Measurements from ENCODE around the gene SH2D1A.
"Not testable (repeated sequence)": the region's sequence is repeated elsewhere in the genome, so short reads cannot be mapped to it uniquely, and the experiment has no call there.

Gene SH2D1A

DNA sequence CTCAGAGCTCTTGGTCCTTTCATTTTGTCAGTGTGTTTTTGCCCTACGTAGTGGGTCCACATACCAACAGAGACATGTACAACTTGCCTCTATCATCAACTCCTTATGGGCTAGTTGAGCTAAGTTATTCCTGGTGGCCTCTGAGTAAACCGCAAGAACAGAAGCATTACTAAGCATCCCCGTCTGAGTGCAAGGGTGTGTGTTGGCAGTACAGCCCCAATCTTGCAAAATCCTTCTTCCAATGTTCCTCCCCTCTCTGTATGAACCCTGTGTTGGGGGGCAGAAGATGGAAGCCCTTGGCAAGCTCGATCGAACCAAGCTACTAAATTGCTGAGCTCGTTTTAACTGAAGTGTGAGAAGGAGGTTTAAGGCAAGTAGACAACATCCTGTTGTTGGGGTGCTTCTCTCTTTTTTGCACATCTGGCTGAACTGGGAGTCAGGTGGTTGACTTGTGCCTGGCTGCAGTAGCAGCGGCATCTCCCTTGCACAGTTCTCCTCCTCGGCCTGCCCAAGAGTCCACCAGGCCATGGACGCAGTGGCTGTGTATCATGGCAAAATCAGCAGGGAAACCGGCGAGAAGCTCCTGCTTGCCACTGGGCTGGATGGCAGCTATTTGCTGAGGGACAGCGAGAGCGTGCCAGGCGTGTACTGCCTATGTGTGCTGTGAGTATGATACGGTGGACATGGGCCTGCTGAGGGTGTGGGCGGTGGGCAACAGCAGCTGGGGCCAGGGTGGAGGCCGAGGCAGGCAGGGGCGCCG lies at the start of gene SH2D1A:
Gene SH2D1A (plus strand): TSS at position 447 of the 760 bp plus-strand sequence. CDS start 80 bp downstream, at position 527.
- H3K4me3 Mint-ChIP-seq, result peak within 1 kb of the TSS; percentile 90 to 94
- peak within 1 kb of the TSS; percentile 95 to 98 for H3K27ac Mint-ChIP-seq
- peaks cover 48% of the 10 kb centered on the region for H3K4me1 Mint-ChIP-seq
- DNase-seq, result peak in 1 of 2 donors; percentile 39
- no peaks in the 10 kb centered on the region for H3K9me3 Mint-ChIP-seq
- ATAC-seq, result peak; percentile 63
- H3K27me3 Mint-ChIP-seq, result no peaks in the 10 kb centered on the region

DNA sequence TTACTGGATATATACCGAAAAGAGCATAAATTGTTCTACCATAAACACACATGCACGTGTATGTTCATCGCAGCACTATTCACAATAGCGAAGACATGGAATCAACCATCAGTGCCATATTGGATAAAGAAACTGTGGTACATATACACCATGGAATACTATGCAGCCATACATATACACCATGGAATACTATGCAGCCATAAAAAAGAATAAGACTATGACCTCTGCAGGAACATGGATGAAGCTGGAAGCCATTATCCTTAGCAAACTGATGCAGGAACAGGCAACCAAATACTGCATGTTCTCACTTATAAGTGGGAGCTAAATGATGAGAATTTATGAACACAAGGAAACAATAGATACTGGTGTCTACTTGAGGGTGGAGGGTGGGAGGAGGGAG lies 47.0 kb upstream of the SH2D1A start:
- Mint-ChIP-seq H3K9me3 (peaks cover 3 to 13% of the 10 kb centered on the region in 2 donors), H3K4me1 (peaks cover 27% of the 10 kb centered on the region)
- H3K27me3 Mint-ChIP-seq, H3K27ac Mint-ChIP-seq, H3K4me3 Mint-ChIP-seq, DNase-seq, ATAC-seq: not testable (repeated sequence)

DNA sequence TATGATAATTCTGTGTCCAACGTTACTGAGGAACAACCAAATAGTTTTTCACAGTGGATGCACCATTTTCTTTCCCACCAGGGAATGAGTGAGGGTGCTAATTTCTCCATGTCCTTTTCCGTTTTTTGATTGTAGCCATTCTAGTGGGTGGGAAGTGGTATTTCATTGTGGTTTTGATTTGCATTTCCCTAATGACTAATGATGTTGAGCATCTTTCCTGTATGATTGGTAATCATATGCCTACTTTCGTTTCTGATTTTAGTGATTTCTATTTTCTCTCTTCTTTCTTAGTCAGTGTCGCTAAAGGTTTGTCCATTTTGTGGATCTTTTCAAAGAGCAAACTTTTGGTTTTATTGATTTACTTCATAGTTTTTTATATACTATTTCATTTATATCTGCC lies 46.0 kb upstream of the SH2D1A start:
- Mint-ChIP-seq H3K4me1 (peaks cover 27% of the 10 kb centered on the region), H3K9me3 (peaks cover 0 to 9% of the 10 kb centered on the region in 2 donors), H3K27me3 (no peaks in the 10 kb centered on the region), H3K4me3 (peak overlapping the region in 1 of 2 donors; percentile 43), H3K27ac (no peak overlapping the region)
- no peak for DNase-seq
- ATAC-seq, result peak; percentile 77

DNA sequence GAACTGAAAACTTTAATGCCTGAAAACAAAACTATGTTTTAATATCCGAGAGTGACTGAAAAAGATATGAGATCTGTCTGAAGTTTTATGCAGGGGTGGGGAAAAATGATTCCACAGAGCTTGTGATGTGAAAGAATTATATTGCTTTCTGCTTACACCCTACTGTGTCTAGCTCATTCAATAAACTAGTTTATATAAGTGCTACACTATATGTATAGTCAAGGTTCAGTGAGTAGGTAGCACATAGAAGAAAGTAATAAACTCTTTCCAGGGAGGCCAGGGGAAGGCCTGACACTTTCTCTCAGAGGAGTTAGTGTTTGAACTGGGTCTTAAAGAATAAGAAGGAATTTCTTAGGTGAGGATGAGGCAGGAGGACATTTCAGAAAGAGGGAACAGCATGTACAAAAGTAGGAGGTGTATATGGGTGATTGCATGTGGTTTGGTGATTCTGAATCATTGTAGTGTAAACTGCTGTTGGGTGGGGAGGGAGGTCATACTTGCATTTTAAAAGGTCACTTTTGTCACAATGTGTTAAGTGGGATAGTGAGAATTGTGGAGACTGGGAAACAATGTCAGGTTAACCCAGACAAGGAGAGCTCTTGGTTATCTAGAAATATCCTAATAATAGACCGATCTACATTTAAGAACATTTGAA lies 39.0 kb upstream of the SH2D1A start:
- ATAC-seq (no peak), DNase-seq (no peak)
- Mint-ChIP-seq H3K9me3 (peaks cover 0 to 6% of the 10 kb centered on the region in 2 donors), H3K27me3 (no peaks in the 10 kb centered on the region), H3K4me1 (peaks cover 25% of the 10 kb centered on the region), H3K4me3 (no peak overlapping the region), H3K27ac (peak overlapping the region; percentile 23 to 81)

DNA sequence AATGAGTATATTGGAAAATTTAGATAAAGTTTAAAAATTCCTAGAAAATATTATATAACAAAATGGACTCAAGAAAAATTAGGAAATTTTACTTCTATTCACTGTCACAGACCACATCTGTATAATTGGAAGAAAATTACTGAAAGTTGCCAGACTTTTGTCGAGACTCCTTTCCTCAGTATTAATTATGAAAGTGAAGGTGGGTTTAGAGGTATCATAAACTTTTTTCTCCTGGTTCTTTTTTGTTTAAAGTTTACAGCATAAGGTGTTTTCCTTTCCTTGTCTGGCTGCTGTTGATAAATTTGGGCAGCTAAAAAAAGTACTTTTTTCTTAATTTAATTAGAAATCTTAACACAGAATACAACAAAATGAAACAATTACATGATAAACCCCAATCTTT lies 20.6 kb upstream of the SH2D1A start:
- Mint-ChIP-seq H3K27ac (peak overlapping the region in 1 of 2 donors; percentile 46), H3K27me3 (no peaks in the 10 kb centered on the region), H3K9me3 (no peaks in the 10 kb centered on the region), H3K4me3 (no peak overlapping the region), H3K4me1 (peaks cover 35% of the 10 kb centered on the region)
- DNase-seq, result no peak
- no peak for ATAC-seq

DNA sequence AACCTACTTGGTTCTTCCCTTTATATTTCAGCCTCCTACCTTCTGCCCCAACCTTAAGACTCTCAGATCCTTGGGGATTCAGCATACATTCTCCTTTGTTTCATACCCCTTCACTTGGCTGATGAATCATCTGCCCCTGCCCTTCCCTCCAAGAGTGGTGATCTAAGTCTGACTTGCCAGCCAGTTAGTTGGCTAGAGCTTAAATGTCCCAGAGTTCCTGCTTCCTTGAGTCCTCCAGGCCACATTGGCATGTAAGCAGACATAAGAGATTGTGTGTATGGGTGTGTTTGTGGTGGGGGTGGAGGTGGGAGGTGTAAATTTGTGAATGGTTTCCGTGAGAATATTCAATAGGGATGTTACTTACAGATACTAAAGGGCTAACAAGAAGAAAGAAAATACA lies 17.6 kb upstream of the SH2D1A start:
- peaks cover 44% of the 10 kb centered on the region for H3K4me1 Mint-ChIP-seq
- no peaks in the 10 kb centered on the region for H3K27me3 Mint-ChIP-seq
- peaks cover 0 to 6% of the 10 kb centered on the region in 2 donors for H3K9me3 Mint-ChIP-seq
- DNase-seq, result no peak
- peak overlapping the region in 1 of 2 donors; percentile 67 for H3K27ac Mint-ChIP-seq
- ATAC-seq, result no peak
- H3K4me3 Mint-ChIP-seq, result no peak overlapping the region

GRCh38 chrX:124332481-124333424 lies 13.6 kb upstream of the SH2D1A start, which contains the start of gene TEX13D:
Gene TEX13D (plus strand): TSS chrX:124332660. CDS start chrX:124332918, 258 bp downstream.
- ATAC-seq, result no peak
- Mint-ChIP-seq H3K27me3 (no peaks in the 10 kb centered on the region), H3K9me3 (peaks cover 0 to 6% of the 10 kb centered on the region in 2 donors), H3K4me3 (no peak within 1 kb of the TSS), H3K27ac (peak within 1 kb of the TSS in 1 of 2 donors; percentile 27), H3K4me1 (peaks cover 56% of the 10 kb centered on the region)
- no peak for DNase-seq

DNA sequence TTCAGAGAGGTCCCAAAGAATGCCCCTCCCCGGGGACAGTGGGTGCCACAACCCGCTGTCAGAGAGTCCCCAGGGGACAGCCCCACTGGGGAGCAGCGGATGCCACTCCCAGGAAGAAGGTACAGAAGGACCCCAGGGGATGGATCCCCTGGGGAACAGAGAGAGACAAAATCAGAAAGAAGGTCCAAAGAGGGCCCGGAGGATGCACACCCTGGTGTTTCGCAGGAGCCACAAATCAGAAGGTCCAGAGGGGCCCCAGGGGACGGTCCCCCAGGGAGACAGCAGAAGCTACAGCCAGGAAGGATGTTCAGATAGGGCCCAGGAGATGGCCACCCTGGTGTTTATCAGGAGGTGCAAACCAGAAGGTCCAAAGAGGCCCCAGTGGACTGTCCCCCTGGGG lies 12.5 kb upstream of the SH2D1A start:
- no peak for DNase-seq
- H3K4me1 Mint-ChIP-seq, result peaks cover 55% of the 10 kb centered on the region
- ATAC-seq, result peak; percentile 26
- no peak overlapping the region for H3K4me3 Mint-ChIP-seq
- H3K27me3 Mint-ChIP-seq, result no peaks in the 10 kb centered on the region
- H3K27ac Mint-ChIP-seq, result peak overlapping the region in 1 of 2 donors; percentile 88
- peaks cover 0 to 6% of the 10 kb centered on the region in 2 donors for H3K9me3 Mint-ChIP-seq

DNA sequence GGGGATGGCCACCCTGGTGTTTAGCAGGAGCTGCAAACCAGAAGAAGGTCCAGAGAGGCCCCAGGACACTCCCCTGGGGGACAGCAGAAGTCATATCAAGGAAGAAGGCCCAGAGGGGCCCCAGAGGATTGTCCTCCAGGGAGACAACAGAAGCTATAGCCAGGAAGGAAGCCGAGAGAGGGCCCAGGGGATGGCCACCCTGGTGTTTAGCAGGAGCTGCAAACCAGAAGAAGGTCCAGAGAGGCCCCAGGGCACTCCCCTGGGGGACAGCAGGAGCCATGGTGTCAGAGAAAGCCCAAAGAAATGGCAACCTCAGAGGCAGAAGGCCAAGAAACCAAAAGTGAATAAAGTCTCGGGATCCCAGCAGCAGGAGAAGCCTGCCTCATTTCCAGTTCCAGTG lies 11.8 kb upstream of the SH2D1A start:
- not testable (repeated sequence) for H3K27ac Mint-ChIP-seq, ATAC-seq, DNase-seq, H3K4me3 Mint-ChIP-seq, H3K9me3 Mint-ChIP-seq, H3K27me3 Mint-ChIP-seq
- peaks cover 54% of the 10 kb centered on the region for H3K4me1 Mint-ChIP-seq

DNA sequence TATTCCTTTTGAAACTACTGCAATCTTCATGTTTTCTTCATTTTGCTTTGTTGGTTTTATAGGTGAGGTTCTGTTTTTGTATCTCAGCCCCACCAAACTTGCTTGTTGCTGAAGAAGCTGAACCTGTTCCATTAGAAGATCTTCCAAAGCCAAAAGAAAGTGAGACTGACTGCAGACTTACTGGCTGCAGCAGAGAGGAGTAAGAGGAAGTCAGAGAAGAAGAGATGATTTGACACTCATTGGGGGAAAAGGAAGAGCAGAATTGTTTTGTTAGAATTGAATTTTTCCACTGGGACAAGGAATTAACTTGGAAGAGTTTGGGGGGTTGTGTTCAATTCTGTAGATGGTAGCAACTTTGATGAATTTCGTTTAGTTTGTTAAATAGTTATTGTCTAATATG lies 10.8 kb upstream of the SH2D1A start:
- peak overlapping the region; percentile 3 to 5 for H3K4me3 Mint-ChIP-seq
- peaks cover 48% of the 10 kb centered on the region for H3K4me1 Mint-ChIP-seq
- DNase-seq, result no peak
- no peak for ATAC-seq
- H3K9me3 Mint-ChIP-seq, result peaks cover 0 to 6% of the 10 kb centered on the region in 2 donors
- H3K27me3 Mint-ChIP-seq, result no peaks in the 10 kb centered on the region
- H3K27ac Mint-ChIP-seq, result no peak overlapping the region

GRCh38 chrX:124337916-124338315 lies 8.4 kb upstream of the SH2D1A start:
- DNase-seq (no peak), ATAC-seq (peak; percentile 55)
- Mint-ChIP-seq H3K4me1 (peaks cover 60% of the 10 kb centered on the region), H3K4me3 (no peak overlapping the region), H3K27ac (no peak overlapping the region), H3K27me3 (no peaks in the 10 kb centered on the region), H3K9me3 (no peaks in the 10 kb centered on the region)

DNA sequence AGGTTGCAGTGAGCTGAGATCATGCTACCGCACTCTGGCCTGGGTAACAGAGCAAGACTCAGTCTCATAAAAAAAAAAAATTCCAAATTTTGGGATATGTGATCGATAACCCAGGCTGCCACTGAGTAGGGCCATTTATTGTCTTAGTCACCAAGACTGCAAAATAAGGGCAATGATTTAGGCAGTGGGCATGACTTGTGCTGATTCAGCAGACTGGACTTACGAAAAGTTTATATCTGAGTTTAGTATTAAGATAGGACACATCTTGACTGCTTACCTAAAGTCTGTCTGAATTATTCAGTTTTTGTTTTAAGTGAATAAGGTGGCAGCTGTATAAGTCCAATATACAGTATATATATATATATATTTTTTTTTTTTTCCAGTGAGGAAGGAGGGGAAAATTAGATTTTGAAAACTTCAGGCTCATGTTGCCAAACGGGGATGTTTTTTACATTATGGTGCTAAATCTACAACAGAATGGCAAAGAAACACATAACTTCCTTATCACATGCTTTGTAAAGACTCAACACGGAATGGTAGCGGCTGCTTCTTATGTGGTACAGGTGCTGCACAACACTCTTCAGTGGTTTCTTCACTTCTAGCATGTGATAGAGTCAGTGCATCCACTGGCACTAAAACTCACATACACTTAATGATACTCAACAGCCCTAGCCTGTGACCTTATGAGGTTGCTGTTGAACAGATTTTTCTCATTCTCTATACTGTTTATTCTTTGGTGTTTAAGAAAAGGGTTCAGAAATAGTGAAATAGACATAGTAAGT lies 7.4 kb upstream of the SH2D1A start:
- Mint-ChIP-seq H3K27ac (no peak overlapping the region), H3K27me3 (no peaks in the 10 kb centered on the region), H3K4me3 (peak overlapping the region; percentile 8 to 54), H3K4me1 (peaks cover 66% of the 10 kb centered on the region), H3K9me3 (no peaks in the 10 kb centered on the region)
- DNase-seq (no peak), ATAC-seq (peak; percentile 50)

- H3K9me3 Mint-ChIP-seq, result no peaks in the 10 kb centered on the region
- DNase-seq (no peak), ATAC-seq (peak; percentile 73)
- H3K27ac Mint-ChIP-seq, result peak overlapping the region; percentile 79 to 93
- peaks cover 76% of the 10 kb centered on the region for H3K4me1 Mint-ChIP-seq
- peak overlapping the region; percentile 73 to 82 for H3K4me3 Mint-ChIP-seq
- no peaks in the 10 kb centered on the region for H3K27me3 Mint-ChIP-seq
Measured at GRCh38 chrX:124341396-124342132, 4.8 kb upstream of the SH2D1A start.

Data from stimulated activated naive CD8-positive, alpha-beta T cell treated with anti-CD3 and anti-CD28 coated beads, Interleukin-15, amount 100 ng/mL, for 72 hours (primary cell).